Hematopoietic multipotent progenitor cell treated with erythropoietin and hydrocortisone succinate and interleukin-3 and kit ligand, for 6 days (in vitro differentiated cells): ENCODE data around the gene JAZF1.

Experiments used
- DNase-seq: peaks from one replicate; pipeline ENCODE4 v3.0.0-alpha.2; 2015

Gene JAZF1

DNA sequence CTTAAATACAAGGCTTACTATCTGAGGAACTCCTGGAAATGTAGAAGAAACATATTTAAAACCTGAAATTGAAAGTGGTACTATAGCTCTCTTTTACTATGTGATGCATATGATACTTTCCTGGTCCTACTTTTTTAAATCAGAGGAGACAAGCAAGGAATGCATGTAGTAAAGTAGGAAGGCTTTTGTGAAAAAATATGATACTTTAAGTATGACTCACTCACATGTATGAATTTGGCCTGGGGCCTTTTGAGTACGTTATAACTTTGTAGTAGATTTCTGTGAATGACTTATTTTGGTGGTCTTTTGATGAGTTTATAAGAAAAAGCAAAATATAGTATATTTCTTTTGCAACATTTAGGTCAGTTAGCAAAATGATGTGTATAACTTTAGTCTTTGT is 386.8 kb downstream of the JAZF1 start:
- DNase-seq, result no peak

DNA sequence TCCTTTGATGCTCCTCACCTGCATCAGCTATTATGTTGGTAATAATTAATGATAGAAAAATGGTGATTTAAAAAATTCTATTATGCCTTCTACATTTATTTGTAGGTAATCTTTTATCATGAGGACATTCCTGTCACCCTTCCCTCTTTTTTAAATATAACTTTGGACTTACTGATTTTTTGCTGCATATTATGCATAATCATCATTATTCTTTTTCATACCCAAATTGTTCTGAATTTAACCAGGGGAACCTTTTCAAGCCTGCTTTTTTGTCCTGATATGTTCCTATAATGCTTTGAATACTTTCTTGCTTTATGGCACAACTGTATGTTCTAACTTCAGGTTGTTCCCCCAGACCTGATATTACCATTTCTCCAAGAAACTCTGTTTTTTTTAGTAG is 392.2 kb downstream of the JAZF1 start:
- no peak for DNase-seq

DNA sequence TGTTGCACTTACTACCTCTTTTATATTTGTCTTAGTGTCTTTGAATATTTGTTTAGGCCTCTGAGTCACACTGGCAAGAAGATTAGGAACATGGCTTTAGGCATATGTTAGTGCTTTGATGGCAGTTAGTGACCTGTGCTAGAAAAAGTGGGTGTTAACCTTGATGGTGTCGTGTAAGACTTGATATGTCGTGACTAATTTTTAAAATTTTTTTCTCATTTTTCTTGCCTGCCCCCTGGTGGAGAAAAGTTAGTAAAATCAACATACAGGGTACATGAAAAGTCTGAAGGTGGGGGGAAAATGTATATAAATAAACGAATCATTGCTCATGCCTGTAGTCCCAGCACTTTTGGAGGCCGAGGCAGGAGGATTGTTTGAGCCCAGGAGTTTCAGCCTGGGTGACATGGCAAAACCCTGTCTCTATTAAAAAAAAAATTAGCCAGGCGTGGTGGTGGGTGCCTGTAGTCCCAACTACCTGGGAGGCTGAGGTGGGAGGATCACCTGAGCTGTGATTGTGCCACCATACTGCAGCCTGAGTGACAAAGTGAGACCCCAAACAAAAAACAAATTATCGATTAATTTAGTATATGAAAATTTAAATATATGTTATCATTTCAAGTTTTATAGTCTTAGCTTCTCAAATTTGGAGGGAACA is 396.1 kb downstream of the JAZF1 start:
- peak; percentile 76 for DNase-seq

DNA sequence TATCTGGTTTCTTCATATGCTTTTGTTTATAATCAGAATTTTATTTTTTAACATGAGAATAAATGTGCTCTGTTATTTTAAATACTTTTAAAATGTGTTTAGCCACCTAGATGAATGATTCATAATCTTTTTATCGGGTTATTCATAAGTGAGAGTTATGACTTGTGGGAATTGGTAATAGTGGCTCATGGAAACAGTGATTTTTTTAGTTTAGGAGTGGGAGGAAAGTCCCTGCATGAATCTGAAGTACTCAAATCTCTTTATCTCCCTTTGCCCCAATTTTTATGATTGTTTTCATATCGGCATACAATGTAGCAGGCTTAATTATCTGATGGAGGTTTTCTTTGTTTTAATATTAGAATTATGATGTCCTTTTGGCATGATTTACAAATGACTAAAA is 397.7 kb downstream of the JAZF1 start:
- no peak for DNase-seq

DNA sequence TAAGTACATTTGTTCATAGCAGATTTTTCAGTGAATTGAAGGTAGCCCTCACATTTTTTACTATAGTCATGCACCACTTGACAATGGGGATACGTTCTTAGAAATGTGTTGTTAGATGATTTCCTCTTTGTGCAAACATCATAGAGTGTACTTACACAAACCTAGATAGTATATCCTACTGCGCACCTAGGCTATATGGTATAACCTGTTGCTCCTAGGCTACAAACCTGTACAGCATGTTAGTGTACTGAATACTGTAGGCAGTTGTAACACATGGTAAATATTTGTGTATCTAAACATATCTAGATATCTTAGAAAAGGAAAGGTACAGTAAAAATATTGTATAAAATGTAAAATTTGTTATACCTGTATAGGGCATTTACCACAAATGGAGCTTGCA is 399.4 kb downstream of the JAZF1 start:
- DNase-seq, result no peak
